Measurements from ENCODE around the gene ATP10B.

The ATP10B gene

DNA sequence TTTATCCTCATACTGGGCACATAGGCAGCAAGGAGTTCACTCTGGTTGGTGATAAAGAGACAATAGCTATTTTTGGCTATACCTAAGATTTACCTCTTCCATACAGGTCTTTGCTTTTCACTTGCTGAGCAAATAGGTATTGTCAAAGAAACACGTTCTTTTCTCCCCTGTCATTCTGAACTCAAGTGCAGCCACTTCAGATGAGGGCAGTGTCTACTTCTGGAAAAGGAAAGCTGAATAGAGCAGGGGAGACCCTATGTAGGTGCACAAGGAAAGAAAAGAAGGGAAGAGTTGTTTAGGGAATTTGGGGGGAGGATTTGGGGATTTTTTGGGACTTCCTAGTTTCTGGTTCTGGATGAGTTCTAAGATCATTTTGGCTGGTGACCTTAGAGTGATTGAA lies 109.6 kb downstream of the ATP10B start:
- H3K4me3 ChIP-seq (ENCODE audit: insufficient read depth, low read length, poor library complexity, severe bottlenecking): no peak overlapping the region
- no peaks in the 10 kb centered on the region for H3F3A ChIP-seq (ENCODE audit: insufficient read depth)
- H2AFZ ChIP-seq (ENCODE audit: low read depth, low read length, severe bottlenecking): no peak overlapping the region
- H3K9me2 ChIP-seq (replicated peaks; ENCODE audit: insufficient read depth, low read length): no peaks in the 10 kb centered on the region
- TF ChIP-seq, protein P1, sequence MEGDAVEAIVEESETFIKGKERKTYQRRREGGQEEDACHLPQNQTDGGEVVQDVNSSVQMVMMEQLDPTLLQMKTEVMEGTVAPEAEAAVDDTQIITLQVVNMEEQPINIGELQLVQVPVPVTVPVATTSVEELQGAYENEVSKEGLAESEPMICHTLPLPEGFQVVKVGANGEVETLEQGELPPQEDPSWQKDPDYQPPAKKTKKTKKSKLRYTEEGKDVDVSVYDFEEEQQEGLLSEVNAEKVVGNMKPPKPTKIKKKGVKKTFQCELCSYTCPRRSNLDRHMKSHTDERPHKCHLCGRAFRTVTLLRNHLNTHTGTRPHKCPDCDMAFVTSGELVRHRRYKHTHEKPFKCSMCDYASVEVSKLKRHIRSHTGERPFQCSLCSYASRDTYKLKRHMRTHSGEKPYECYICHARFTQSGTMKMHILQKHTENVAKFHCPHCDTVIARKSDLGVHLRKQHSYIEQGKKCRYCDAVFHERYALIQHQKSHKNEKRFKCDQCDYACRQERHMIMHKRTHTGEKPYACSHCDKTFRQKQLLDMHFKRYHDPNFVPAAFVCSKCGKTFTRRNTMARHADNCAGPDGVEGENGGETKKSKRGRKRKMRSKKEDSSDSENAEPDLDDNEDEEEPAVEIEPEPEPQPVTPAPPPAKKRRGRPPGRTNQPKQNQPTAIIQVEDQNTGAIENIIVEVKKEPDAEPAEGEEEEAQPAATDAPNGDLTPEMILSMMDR (IDR thresholded peaks at IDR 0.05; ENCODE audit: insufficient read depth, low read length, poor library complexity, severe bottlenecking): no peak
- no peak for TF ChIP-seq EZH2phosphoT487 (conservative IDR thresholded peaks at IDR 0.05; ENCODE audit: low read length)
- no peaks in the 10 kb centered on the region for H3K27me3 ChIP-seq (ENCODE audit: low read length)
- H3K27ac ChIP-seq (ENCODE audit: low read depth, low read length): no peak overlapping the region
- H4K20me1 ChIP-seq (ENCODE audit: low read depth, low read length): no peaks in the 10 kb centered on the region
- no peak overlapping the region for H3K9ac ChIP-seq (ENCODE audit: low read length)
- no peaks in the 10 kb centered on the region for H3K36me3 ChIP-seq (ENCODE audit: low read length)
- no peaks in the 10 kb centered on the region for H3K9me3 ChIP-seq (ENCODE audit: insufficient read depth, low read length)
- H3K4me2 ChIP-seq (ENCODE audit: low read depth, low read length, poor library complexity, severe bottlenecking): no peak overlapping the region
- no peaks in the 10 kb centered on the region for H3K79me2 ChIP-seq (ENCODE audit: insufficient read depth, low read length)

DNA sequence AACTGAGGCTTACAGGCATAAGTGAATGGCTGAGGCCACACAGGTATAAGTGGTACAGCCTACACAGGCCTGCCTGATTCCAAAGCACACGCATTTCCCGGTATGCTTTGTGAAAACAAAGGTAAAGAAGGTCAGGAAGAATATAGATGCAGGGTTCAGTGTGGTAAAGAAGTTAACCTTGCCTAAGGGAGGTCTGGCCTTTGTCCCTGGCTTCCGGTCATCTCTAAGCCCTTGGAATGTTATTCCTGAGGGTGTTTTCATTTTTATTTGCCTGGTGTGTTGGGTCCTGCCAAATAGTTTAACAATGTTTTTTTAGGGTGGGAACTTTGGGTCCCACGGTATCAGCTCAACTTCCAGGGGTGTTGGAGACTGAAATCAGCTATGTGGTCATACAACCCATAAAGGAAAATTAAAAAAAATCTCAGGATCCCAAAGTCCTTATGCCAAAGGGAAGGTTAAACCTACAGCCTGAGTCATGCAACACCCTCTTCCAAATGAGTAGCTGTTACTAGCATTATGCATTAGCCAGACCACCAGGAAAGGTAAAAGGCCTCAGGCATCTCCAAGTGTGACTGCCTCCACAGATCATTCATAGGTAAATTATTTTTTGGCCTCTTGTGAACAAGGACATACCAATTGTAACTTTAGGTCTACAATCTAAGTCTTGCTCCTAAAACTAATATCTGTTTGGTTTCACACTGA lies 124.6 kb downstream of the ATP10B start:
- H3K79me2 ChIP-seq (ENCODE audit: insufficient read depth, low read length): no peaks in the 10 kb centered on the region
- H3K4me2 ChIP-seq (ENCODE audit: low read depth, low read length, poor library complexity, severe bottlenecking): no peak overlapping the region
- H3K9me3 ChIP-seq (ENCODE audit: insufficient read depth, low read length): no peaks in the 10 kb centered on the region
- H3F3A ChIP-seq (ENCODE audit: insufficient read depth): no peaks in the 10 kb centered on the region
- H3K27ac ChIP-seq (ENCODE audit: low read depth, low read length): no peak overlapping the region
- H4K20me1 ChIP-seq (ENCODE audit: low read depth, low read length): no peaks in the 10 kb centered on the region
- TF ChIP-seq, protein P1 (IDR thresholded peaks at IDR 0.05; ENCODE audit: insufficient read depth, low read length, poor library complexity, severe bottlenecking): no peak
- TF ChIP-seq EZH2phosphoT487 (conservative IDR thresholded peaks at IDR 0.05; ENCODE audit: low read length): no peak
- no peaks in the 10 kb centered on the region for H3K9me2 ChIP-seq (replicated peaks; ENCODE audit: insufficient read depth, low read length)
- H3K27me3 ChIP-seq (ENCODE audit: low read length): no peaks in the 10 kb centered on the region
- no peaks in the 10 kb centered on the region for H3K36me3 ChIP-seq (ENCODE audit: low read length)
- no peak overlapping the region for H3K4me3 ChIP-seq (ENCODE audit: insufficient read depth, low read length, poor library complexity, severe bottlenecking)
- no peak overlapping the region for H2AFZ ChIP-seq (ENCODE audit: low read depth, low read length, severe bottlenecking)
- H3K9ac ChIP-seq (ENCODE audit: low read length): no peak overlapping the region

DNA sequence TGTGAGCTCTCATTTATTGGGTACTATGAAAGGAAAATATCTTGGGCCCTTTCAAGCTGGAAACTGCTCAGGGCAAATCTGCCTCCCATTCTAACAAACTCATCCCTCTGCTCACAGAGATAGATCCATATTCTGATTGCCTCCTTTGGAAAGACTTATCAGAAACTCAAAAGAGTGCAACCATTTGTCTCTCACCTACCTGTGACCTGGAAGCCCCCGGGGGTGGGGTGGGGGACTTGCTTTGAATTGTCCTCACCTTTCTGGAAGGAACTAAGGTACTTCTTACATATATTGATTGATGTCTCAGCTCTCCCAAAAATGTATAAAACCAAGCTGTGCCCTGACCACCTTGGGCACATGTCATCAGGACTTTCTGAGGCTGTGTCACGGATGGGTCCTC lies 125.3 kb downstream of the ATP10B start:
- Histone ChIP-seq H2AFZ (ENCODE audit: low read depth, low read length, severe bottlenecking) (no peak overlapping the region), H3F3A (ENCODE audit: insufficient read depth) (no peaks in the 10 kb centered on the region), H3K4me2 (ENCODE audit: low read depth, low read length, poor library complexity, severe bottlenecking) (no peak overlapping the region), H3K36me3 (ENCODE audit: low read length) (no peaks in the 10 kb centered on the region), H3K27ac (ENCODE audit: low read depth, low read length) (no peak overlapping the region), H3K9ac (ENCODE audit: low read length) (no peak overlapping the region), H3K79me2 (ENCODE audit: insufficient read depth, low read length) (no peaks in the 10 kb centered on the region), H3K9me2 (replicated peaks; ENCODE audit: insufficient read depth, low read length) (no peaks in the 10 kb centered on the region), H3K27me3 (ENCODE audit: low read length) (no peaks in the 10 kb centered on the region), H3K9me3 (ENCODE audit: insufficient read depth, low read length) (no peaks in the 10 kb centered on the region), H4K20me1 (ENCODE audit: low read depth, low read length) (no peaks in the 10 kb centered on the region), H3K4me3 (ENCODE audit: insufficient read depth, low read length, poor library complexity, severe bottlenecking) (no peak overlapping the region)
- no peak for TF ChIP-seq EZH2phosphoT487 (conservative IDR thresholded peaks at IDR 0.05; ENCODE audit: low read length)
- TF ChIP-seq, protein P1 (IDR thresholded peaks at IDR 0.05; ENCODE audit: insufficient read depth, low read length, poor library complexity, severe bottlenecking): no peak
